NCI-H2227 (cell line): ENCODE results near the gene PCARE.
"Not testable (repeated sequence)": the region's sequence is repeated elsewhere in the genome, so short reads cannot be mapped to it uniquely, and the experiment has no call there.

Source experiments
- DNase-seq: peaks from one replicate; lab custom pipeline; 2025; ENCODE audit not compliant: unreplicated experiment; lab: John Stamatoyannopoulos, UW

The PCARE gene

DNA sequence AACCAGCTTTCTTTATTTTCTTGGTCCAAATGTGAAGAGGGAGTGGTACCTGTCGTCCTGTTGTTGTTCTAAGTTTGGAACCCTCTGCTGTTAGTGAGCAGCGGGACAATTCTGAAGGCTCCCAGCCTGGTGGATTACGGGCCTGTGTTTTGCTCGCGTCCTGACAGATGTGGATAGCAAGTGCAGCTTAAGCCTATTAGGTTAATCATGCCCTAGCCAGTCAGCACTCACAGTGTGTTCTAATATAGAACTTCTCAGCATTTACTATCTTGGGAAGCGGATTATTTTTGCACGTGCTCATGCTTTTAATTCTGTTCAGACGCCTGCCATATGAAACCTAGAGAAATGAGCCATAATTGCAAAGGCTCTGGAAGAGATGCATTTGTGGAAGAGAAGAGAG is at the start of gene PCARE:
Gene PCARE (minus strand): TSS at position 113 of the 400 bp plus-strand sequence. CDS start 262 bp downstream, outside the sequence.
- peak; percentile 81 for DNase-seq

DNA sequence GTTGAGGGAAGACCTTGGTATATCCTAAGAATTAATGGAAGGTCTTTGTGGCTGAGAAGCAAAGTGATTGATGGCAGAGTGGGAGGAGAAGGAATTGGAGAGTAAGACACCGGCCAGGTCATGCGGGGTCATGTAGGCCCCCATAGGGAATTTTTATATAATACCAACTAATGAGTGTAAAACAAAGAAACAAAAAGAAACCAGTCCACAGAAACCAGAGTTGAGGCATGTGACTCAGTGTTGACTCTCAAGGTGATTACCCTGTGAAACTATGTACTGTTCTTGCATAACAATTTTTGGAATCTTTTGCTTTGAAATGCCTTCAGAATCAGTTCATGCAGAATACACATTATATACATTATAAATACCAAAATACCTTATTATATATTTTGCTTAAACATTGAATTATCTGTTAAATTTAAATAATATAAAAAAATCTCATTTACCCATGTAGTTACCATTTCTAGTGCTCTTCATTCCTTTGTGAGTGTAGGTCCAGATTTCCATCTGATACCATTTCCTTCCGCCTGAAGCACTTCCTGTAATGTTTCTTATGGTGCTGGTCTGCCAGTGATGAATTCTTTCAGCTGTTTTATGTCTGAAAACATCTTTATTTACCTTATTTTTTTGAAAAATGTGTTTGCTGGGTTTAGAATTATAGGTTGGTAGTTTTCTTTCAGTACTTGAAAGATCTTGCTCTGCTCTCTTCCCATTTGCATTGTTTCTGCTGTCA is 49.5 kb upstream of the PCARE start:
- DNase-seq, result no peak

DNA sequence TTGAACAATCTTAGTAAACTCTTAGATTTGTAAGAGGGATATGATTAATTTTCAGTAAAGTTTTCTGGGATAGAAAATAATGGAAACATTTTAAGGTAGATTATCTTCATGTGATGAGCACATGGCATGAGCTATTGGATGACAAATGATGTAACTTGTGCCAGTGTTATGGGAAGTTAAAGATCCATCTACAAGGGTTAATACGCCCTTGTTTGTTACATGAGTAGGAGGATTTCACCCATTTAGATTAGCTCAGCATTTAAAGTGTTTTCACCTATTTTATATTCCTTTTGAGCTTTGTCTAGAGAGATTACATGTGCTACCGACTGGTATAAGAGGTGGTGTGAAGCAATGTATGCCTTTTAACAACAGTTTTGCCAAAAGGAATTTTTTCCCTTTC is 46.5 kb upstream of the PCARE start:
- no peak for DNase-seq

DNA sequence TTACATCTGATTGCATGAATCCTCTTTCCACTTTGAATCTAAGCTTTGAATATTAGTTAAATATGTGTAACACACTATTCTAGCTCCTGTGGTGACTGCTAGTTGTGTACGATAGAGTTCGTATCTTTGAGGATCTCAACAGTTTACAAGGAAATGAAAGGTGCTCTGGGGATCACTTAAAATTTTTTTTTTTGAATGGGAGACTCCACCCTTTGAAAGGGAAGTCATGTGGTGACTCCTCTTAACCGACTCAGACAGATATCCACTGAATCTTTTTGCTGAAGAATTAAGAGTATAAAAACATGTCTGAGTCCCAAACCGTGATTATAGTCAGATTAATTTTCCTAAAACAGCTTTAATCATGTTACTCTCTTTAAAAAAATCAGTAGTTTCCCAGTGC is 44.9 kb upstream of the PCARE start:
- no peak for DNase-seq

DNA sequence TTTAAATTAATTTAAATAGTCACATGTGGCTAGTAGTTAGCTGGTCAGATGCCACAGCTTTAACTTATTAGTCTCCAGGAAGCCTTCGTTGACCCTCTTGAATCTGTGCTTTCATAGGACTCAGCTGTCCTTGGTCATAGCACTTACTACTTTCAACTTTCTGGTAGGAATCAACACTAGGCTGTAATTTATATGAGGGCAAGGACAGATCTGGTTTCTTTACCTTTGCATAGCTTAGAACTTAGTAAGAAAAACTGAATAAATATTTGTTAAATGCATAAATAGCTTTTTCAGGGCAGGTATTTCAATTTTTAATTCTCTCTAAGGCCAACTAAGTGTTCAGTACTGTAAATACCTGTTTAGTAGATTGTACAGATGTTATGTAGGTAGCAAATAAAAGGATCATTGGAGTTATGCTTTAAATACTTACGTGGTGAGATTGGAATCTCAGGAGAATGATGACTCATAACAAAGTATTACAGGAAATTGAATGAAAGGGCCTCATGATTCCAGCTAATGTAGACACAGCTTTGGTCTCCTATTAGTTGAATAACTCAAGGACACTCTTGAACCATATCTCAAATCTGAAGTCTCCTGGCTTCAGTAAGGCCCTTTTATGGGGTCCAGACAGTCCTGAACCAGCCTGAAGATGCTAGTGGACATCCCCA is 43.4 kb upstream of the PCARE start:
- DNase-seq, result no peak

DNA sequence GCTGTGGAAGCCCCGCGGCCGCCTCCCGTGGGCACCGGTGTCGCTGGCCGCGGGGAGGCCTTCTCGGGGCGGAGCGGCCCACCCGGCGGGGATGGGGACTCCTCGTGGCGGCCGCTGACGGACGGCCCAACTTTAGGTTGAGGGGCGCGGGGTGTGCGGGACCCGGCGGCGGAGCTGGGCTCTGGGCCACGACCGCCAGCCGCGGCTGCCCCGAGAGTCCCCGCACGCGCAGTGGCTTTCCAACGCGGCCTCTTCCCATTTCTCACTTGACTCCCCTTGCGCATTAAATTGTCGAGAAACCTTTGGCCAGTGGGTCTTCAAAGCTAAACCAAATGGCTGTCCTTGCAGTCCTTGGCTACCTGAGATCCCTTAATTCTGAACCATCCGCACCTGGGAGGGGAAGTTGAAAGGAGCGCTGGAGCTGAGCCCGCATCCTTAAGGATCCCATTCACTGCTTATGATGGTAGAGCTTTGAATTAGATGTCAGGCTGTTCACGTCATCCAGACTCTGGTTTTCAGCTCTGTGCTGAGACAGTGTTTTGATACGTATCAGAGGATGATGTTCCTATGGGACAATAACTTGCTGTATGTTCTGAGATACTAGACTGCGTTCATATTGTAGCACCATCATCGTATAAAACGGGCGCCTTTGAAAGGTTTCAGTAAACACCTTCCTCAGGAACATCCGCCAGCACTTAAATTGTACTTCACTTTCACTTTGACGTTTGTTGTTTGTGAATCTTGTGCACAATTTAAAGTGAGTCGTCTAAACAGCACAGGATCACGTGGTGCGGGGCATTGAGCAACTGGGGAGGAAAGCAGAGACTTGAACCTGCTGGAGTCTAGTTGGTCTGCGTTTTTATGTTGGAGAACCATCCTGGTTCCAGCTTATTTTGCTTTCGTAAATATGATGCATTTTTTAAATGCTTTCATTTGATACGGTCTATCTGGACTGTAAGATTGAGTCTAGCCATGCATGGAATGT is 41.8 kb upstream of the PCARE start:
- peak; percentile 78 for DNase-seq

DNA sequence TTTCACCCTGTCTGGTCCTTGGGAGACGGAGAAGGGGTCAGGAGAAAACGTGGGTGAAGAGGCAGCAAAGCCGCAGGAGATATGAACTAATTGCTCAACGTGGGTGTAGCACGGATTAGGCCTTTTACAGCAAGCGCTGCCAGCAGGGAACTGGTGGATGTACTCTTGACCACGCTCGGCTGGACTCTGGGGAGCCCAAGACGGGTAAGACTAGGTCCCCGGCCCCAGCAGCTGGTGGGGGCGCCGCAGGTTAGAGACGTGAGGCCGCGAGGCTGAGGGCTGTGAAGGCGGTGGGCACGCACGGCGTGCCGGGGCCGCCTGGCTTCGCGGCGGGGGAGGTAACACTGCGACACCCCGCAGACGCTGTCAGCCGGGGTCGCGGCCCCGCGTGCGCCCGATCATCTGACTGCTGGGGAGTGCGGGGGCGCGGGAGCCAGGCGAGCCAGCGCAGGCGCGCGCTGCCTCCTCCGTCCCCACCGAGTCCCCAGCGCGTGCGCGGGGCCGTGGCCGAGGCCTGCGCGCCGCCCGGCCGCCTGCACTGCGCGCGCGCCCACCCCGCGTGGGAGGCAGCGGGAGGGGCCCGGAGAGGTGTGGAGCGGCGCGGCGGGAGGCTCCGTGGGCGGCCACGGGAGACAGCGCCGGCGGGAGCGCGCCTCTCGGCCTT is 40.8 kb upstream of the PCARE start, which contains the start of gene CLIP4:
Gene CLIP4 (plus strand): TSS at position 470 of the 664 bp plus-strand sequence. CDS start 5,974 bp downstream, outside the sequence.
- DNase-seq, result peak; percentile 65

DNA sequence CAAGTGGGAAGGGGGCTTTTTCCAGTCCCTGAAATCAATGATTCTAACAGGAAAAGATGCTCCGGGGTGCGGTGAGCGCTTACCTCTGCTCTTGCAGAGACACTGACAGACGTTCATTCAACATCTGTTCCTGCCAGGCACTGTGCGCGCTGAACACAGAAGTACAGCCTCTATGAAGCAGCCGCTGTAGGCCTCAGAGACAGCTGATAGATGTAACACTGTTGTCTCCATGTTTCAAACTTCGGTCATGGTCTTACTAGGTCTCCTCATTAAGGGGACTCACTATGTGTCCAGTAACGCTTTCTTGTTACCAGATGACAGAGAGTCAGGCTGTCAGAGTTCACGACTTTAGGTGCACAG is 40.2 kb upstream of the PCARE start:
- peak; percentile 58 for DNase-seq

DNA sequence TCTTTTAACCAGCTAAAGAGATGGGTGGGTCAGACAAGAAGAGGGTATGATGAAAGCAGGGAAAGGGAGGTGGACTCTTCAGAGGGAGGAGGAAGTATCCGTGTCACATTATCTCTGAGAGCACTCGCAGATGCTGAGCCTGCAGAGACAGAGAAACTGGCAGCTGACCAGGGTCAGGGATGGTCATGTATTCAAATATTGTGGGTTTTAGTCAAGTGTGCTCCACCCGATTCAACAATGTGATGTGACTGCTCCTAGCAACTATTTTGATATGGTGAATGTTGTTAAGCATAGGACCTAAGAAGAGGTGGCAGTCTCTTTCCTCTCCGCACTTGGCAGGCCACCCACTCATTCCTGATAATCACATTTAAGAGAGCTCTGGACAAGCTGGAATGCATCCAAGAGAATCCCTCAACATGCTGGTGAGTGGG is 39.6 kb upstream of the PCARE start:
- peak; percentile 76 for DNase-seq

DNA sequence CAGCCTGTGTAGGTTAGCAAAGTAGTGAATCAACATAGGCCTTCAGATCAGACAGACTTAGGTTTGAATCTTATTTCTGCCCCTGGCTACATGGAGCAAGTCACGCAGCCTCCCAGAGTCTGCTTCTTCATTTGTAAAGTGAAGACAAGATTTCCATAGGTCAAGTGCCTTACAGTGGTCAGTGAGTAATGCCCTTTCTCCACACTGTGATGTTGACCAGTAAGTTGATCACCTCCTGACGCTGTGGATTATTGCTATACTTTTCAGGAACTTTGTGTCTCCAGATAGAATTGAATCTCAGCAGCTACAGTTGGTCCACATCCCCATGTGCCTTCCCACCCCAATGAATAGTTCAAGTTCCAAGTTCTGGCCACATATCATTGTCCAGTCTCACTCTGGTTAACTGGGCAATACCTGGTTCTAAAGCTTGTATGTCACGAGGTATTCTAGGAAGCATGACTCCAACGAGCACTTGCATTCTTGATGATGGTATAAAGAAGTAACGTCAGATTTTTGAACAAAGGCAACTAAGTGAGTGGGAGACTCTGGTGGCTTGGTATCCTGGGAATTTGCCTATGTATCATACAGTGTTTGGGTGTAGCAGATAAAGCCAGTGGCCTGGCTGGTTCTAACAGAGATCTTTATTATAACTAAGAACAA is 38.8 kb upstream of the PCARE start:
- DNase-seq, result no peak

DNA sequence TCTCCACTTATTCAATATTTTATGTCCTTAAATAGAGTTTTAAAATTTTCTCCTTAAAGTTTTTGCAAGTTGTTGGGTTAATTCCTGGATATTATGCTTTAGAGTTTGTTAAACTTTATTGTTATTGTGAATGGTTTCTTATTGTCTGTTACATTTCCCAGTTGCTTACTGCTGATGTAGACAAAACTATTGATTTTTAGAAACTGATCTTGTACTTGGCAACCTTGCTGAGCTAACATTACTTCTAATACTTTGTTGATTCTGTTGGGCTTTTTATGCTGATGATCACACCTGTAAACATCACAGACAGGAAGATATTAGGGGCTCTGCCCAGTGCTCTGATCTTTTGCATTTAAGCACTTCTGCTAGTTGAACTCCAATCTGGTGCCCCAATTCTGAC is 38.1 kb upstream of the PCARE start:
- no peak for DNase-seq

DNA sequence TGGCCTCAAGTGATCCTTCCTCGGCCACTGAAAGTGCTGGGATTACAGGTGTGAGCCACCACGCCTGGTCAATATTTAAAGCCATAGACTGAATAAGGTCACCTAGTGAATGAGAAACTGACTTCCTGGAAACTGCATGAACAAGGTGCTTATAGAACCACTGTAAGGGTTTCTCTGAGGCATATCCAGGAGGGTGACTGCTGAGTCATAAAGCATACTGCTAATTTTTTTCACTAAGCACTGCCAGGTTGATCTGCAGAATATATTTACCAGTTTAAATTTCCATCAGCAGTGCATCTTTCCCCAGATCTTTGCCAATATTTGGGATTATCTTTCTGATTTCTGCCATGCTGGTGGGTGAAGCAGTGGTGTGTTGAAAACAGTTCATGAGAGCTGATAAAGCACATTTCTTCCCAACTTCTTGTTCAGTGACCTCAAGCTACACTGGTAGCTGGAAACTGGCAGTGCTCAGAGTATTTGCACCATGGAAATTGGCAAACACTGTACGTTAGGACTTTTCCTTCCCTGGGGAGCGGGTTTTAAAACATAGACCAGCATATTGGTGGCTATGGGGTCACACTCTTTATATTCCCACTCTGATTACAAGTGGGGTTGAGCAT is 36.7 kb upstream of the PCARE start:
- DNase-seq, result no peak

DNA sequence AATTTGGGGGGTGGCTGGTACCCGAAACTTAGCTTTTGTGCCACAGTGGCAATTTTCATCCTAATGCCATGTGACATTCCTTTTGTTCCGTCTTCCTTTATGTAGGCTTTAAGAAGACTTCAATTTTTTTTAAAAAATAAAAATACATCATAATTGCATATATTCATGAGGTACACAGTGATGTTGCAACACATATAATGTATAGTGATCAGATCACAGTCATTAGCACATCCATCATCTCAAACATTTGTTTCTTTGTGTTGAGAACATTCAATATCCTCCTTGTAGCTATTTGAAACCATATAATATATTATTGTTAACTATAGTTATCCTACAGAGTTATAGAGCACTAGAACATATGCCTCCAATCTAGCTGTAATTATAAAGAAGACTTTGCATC is 34.9 kb upstream of the PCARE start:
- DNase-seq, result no peak

DNA sequence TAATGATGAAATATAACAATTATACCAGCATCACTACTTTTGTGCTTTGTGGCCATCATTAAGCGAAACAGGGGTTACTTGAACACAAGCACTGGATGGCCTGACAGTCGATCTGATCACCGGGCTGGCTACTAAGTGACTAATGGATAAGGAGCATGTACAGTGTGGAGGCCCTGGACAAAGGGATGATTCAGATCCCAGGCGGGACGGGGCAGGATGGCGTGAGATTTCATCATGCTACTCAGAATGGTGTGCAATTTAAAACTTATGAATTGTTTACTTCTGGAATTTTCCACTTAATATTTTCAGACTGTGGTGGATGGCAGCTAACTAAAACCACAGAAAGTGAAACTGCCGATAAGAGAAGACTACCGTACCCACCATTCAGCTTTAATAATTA is 33.9 kb upstream of the PCARE start:
- DNase-seq, result no peak

DNA sequence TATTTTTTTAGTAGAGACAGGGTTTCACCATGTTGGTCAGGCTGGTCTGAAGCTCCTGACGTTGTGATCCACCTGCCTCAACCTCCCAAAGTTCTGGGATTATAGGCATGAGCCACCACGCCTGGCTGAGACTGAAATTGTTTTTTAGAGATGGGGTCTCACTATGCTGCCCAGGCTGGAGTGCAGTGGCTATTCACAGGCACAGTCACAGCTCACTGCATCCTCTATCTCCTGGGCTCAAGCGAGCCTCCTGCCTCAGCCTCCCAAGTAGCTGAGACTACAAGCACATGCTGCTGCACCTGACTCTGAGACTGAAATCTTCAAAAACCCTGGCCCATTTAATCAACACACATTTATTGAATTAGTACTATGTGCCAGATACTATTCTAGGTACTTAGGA is 33.2 kb upstream of the PCARE start:
- not testable (repeated sequence) for DNase-seq

DNA sequence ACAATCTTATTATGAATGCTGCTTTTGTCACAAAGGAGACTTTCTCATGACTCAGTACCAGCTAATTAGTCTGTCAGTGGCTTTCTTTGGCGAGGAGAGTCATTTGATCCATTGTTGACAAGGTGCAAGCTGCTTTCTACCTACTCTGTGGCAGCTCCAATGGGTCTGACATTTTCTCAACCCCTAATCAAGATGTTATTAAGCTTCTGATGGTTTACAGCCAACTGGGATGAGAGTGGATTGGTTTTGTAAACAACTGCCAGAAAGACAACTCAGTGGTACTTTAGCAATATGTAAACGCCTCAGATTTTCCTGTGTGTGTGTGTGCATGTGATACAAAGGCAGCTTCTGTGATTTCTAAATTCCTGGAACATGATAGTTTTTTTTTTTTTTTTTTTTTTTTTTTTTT is 32.7 kb upstream of the PCARE start:
- DNase-seq, result peak; percentile 86

DNA sequence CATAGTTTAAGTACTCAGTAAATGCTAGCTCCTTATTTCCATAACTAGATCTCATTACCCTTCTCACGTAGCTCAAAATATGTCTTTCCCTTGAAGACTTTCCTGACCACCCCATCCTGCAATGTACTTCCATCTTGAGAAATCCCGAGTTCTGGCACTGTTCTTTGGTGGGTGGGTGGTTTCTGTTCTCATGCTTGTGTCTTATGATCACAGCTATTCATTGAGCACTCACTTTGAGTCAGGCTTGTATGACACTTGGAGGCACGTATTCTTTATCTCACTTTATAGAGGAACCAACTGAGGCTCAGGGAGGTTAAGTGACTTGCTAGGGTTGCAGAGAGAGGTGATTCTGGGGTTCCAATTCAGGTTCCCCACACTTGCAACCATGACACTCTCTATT is 31.9 kb upstream of the PCARE start:
- DNase-seq, result no peak

DNA sequence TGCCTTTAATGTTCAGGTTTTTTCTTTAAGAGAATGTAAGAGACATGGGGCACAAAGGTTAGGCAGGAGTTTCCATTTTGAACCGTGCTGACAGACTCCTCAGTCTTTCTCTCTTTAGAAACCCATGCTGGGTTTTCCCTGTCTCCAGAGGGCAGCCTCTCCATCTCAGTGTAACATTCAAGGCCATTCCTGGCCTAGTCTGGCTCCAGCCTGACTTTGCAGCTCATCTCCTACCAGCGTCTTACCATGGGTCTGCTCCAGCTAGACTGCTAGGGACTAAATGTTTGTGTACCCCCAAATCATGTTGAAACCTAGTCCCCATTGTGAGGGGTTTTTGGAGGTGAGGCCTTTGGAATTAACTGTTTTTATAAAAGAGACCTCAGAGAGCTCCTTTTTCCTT is 31.1 kb upstream of the PCARE start:
- DNase-seq, result peak; percentile 47

DNA sequence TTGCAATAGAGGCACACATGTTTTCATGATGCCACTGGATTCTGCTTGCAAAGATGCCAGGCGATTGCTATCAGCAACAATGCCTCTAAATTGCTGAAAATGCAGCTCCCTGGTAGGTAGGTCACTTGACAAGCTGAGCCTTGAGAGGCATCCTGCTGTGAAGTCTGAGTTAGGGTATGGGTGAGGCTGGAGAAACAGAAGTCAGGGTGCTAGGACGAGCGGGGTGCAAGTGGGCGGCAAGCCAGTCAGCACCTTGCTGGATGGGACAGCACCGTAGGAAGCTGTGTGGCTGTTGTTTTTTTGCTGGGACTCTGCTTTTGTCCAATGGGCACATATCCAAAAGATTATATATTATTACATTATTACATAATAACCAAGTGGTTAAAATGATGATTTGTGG is 30.4 kb upstream of the PCARE start:
- DNase-seq, result peak; percentile 52

DNA sequence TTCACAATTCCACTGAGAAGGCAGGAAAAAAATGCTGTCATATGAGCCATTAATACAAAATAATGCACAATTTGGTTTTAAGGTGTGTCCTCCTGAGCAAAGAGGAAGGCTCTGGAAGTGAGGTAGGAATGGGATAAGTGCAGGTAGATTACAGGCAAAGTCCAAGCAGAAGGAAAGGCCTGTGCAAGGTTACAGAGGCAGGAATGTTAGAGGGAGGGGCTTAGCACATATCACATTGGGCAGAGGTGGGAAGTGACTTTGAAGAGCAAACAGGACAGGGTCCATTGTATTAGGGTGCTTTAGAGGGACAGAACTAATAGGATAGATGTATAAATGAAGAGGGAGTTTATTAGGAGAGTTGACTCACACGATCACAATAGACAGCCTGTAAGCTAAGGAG is 26.2 kb upstream of the PCARE start:
- no peak for DNase-seq
